B cell (primary cell): ENCODE results near the gene AKR1B15. TPM values are rescaled to one million over a fixed set of nuclear protein-coding genes. Genes with fewer than 3 reads are reported as not detected.
A peak's percentile ranks its signal among the peaks of the same experiment; 100 is the strongest.

Source experiments
- ATAC-seq: fragments of 200-7000 bp; cut with Tn5 transposase; one replicate; pipeline ENCODE4 v1.10.0; 2021; ENCODE audit warnings: low read depth, mild to moderate bottlenecking, moderate number of reproducible peaks, moderate library complexity
- CTCF ChIA-PET: fragments of 350-600 bp; sonication (Branson Sonifier 250); formaldehyde crosslinking; loops from one replicate; lab custom pipeline; 2021; ENCODE audit warnings: antibody characterized with exemption, inconsistent platforms; lab: Charles Lee
- POLR2A ChIA-PET: fragments of 350-600 bp; sonication (Branson Sonifier 250); formaldehyde crosslinking; loops from one replicate; lab custom pipeline; 2021; ENCODE audit warnings: antibody characterized with exemption; lab: Charles Lee
- DNase-seq: peaks from one replicate; pipeline ENCODE4 v3.0.0; 2013
- H2AFZ ChIP-seq: 2 replicates; pipeline ENCODE4 v1.6.1; 2012; ENCODE audit warnings: mild to moderate bottlenecking, low read depth, low read length; ENCODE audit not compliant: insufficient read depth, poor library complexity, severe bottlenecking
- H3K27ac ChIP-seq, 2 donors: 1 replicate in 1 of 2; 2 replicates in 1 of 2; pipeline ENCODE4 v1.5.1; 2012 to 2013; ENCODE audit warnings: low read length in 2 of 2, mild to moderate bottlenecking in 2 of 2, moderate library complexity in 1 of 2
- H3K27me3 ChIP-seq, 4 experiments: fragments of 200-600 bp in 1 of 4; sonication (generic) in 1 of 4; replicated peaks in 1 of 4; 1 replicate in 2 of 4; 2 replicates in 2 of 4; pipeline versions ENCODE4 v1.6.1 to v1.7.0; 2013 to 2016; ENCODE audit warnings: low read length in 3 of 4, mild to moderate bottlenecking in 2 of 4, mixed read lengths in 1 of 4, moderate library complexity in 1 of 4; ENCODE audit not compliant: insufficient read depth in 4 of 4, control insufficient read depth in 3 of 4; ENCODE audit errors: control extremely low read depth in 1 of 4
- H3K36me3 ChIP-seq, 2 experiments: replicated peaks in 1 of 2; 1 replicate in 1 of 2; 2 replicates in 1 of 2; pipeline versions ENCODE4 v1.6.1 to v1.7.1; 2013; ENCODE audit warnings: low read length in 1 of 2; ENCODE audit not compliant: insufficient read depth in 2 of 2, control insufficient read depth in 1 of 2; ENCODE audit errors: control extremely low read depth in 1 of 2, extremely low read depth in 1 of 2
- H3K4me1 ChIP-seq, 2 donors: fragments of 200-600 bp in 1 of 2; sonication (generic) in 1 of 2; 1 replicate in 1 of 2; 2 replicates in 1 of 2; pipeline versions ENCODE4 v1.5.1 to v1.6.1; 2013 to 2017; ENCODE audit warnings: low read length in 2 of 2; ENCODE audit not compliant: control insufficient read depth in 2 of 2, insufficient read depth in 2 of 2
- H3K4me2 ChIP-seq: replicated peaks from 2 replicates; pipeline ENCODE3; 2012; ENCODE audit warnings: mild to moderate bottlenecking, low read depth, low read length; ENCODE audit not compliant: poor library complexity, severe bottlenecking
- H3K4me3 ChIP-seq, 5 experiments: fragments of 200-600 bp in 1 of 5; sonication (generic) in 1 of 5; 1 replicate in 3 of 5; 2 replicates in 2 of 5; pipeline versions ENCODE4 v1.5.1 to v1.7.0; 2011 to 2016; ENCODE audit warnings: low read length in 4 of 5, mild to moderate bottlenecking in 4 of 5, low read depth in 2 of 5, control low read depth in 1 of 5, moderate library complexity in 1 of 5; ENCODE audit not compliant: insufficient read depth in 1 of 5; ENCODE audit errors: control extremely low read depth in 1 of 5, extremely low read depth in 1 of 5
- H3K79me2 ChIP-seq: fragments of 200-600 bp; sonication (generic); one replicate; pipeline ENCODE4 v1.6.0; 2016; ENCODE audit warnings: low read length; ENCODE audit not compliant: control insufficient read depth, insufficient read depth
- H3K9ac ChIP-seq: fragments of 200-600 bp; sonication (generic); 2 replicates; pipeline ENCODE4 v1.6.1; 2017; ENCODE audit warnings: mild to moderate bottlenecking, low read length, moderate library complexity
- H3K9me3 ChIP-seq, 3 donors: one replicate each; pipeline versions ENCODE4 v1.6.1 to v1.7.1; 2013; ENCODE audit warnings: low read length in 2 of 3; ENCODE audit not compliant: control insufficient read depth in 2 of 3, insufficient read depth in 1 of 3; ENCODE audit errors: control extremely low read depth in 1 of 3
- H4K20me1 ChIP-seq: 2 replicates; pipeline ENCODE4 v1.6.0; 2012; ENCODE audit warnings: mild to moderate bottlenecking, low read length; ENCODE audit not compliant: insufficient read depth, control insufficient read depth, poor library complexity, severe bottlenecking
- H3K27ac Mint-ChIP-seq: one replicate; pipeline ENCODE4 v1.8.0; 2021; ENCODE audit warnings: mixed read lengths
- H3K27me3 Mint-ChIP-seq: one replicate; pipeline ENCODE4 v1.8.0; 2021; ENCODE audit warnings: mixed read lengths
- H3K4me1 Mint-ChIP-seq: one replicate; pipeline ENCODE4 v1.8.0; 2021; ENCODE audit warnings: mixed read lengths
- H3K4me3 Mint-ChIP-seq: one replicate; pipeline ENCODE4 v1.8.0; 2021; ENCODE audit warnings: mixed read lengths
- H3K9me3 Mint-ChIP-seq: one replicate; pipeline ENCODE4 v1.8.0; 2022; ENCODE audit warnings: mixed read lengths; ENCODE audit not compliant: insufficient read depth
- EZH2 ChIP-seq: IDR thresholded peaks from 2 replicates; pipeline ENCODE4 v1.6.1; 2012; ENCODE audit warnings: borderline replicate concordance, low read depth, mild to moderate bottlenecking, moderate library complexity, low read length; ENCODE audit not compliant: insufficient read depth, poor library complexity, severe bottlenecking
- WGBS: methylation state at CpG from one replicate; pipeline ENCODE4 v1.1.5; 2013; ENCODE audit warnings: missing lambda C conversion rate; ENCODE audit not compliant: insufficient coverage; 5-methylcytosine and 5-hydroxymethylcytosine counted together
- intact Hi-C: fragments of 100-400 bp; cut with micrococcal nuclease; formaldehyde crosslinking; loops from one replicate; pipeline ENCODE4 v1.10.0; 2022
- polyA plus RNA-seq: library from polyadenylated mRNA; depleted of rRNA; stranded (reverse); fragments of >200 nt; gene quantifications from 2 replicates; pipeline ENCODE4 v1.2.3, GENCODE V29; 2012
- total RNA-seq, 2 donors: library from RNA; stranded (reverse); fragments of 120-200 nt in 1 of 2; gene quantifications; 1 replicate in 1 of 2; 2 replicates in 1 of 2; pipeline versions ENCODE4 v1.2.3 to v1.2.4, GENCODE V29; 2013 to 2022
- TF ChIP-seq, protein P1 (sequence below): fragments of 200-600 bp; IDR thresholded peaks from one replicate; pipeline ENCODE4 v1.8.0; 2022; ENCODE audit warnings: antibody characterized with exemption, mild to moderate bottlenecking

AKR1B15 gene
- total and polyA plus RNA-seq, 2 donors (not counting 1 experiment from before 2014, with no cell fraction given) = not detected

DNA sequence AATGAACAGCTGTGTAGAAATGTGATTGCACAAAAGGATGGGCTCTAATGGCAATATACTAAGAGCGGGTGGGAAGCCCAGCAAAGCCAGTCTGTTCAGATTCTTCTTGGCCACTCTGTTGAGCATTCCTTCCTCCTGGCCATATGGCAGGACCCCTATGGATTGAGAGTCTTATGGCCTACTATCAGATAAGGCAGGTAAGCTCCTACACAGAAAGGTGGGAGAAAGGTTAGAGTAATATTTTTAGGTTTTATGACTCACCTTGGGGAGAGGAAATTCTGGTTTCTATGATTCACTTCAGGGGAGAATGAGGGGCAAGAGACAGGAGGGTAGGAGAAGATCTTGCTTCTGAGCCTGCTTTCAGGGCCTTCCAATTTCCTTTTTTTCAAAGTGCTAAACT is 36.6 kb upstream of the AKR1B15 start:
- Histone ChIP-seq H3K9me3 (no peaks in the 10 kb centered on the region), H3K27ac (no peak overlapping the region), H4K20me1 (no peaks in the 10 kb centered on the region), H3K4me3 (no peak overlapping the region), H3K36me3 (no peaks in the 10 kb centered on the region), H3K27me3 (peaks cover 0 to 11% (median 3%) of the 10 kb centered on the region in 4 experiments), H3K79me2 (no peaks in the 10 kb centered on the region), H3K9ac (no peak overlapping the region), H3K4me1 (peaks cover 0 to 3% of the 10 kb centered on the region in 2 donors), H2AFZ (no peak overlapping the region), H3K4me2 (no peak overlapping the region)
- Mint-ChIP-seq H3K4me3 (no peak overlapping the region), H3K4me1 (peaks cover 2% of the 10 kb centered on the region), H3K27ac (no peak overlapping the region), H3K27me3 (peaks cover 19% of the 10 kb centered on the region), H3K9me3 (no peaks in the 10 kb centered on the region)
- ChIA-PET CTCF (interaction anchor here (1.0 to 6.9 kb wide), 3 partner anchors 11 to 96 kb away, joined by 3 to 80 read pairs (median 5); no protein-coding TSS in a partner anchor), POLR2A (no interaction called here)
- WGBS = 92% methylated on average over 1 of the region's 1 CpG
- no peak for ATAC-seq
- intact Hi-C loops = no loop called here
- DNase-seq = no peak
- TF ChIP-seq, protein P1, sequence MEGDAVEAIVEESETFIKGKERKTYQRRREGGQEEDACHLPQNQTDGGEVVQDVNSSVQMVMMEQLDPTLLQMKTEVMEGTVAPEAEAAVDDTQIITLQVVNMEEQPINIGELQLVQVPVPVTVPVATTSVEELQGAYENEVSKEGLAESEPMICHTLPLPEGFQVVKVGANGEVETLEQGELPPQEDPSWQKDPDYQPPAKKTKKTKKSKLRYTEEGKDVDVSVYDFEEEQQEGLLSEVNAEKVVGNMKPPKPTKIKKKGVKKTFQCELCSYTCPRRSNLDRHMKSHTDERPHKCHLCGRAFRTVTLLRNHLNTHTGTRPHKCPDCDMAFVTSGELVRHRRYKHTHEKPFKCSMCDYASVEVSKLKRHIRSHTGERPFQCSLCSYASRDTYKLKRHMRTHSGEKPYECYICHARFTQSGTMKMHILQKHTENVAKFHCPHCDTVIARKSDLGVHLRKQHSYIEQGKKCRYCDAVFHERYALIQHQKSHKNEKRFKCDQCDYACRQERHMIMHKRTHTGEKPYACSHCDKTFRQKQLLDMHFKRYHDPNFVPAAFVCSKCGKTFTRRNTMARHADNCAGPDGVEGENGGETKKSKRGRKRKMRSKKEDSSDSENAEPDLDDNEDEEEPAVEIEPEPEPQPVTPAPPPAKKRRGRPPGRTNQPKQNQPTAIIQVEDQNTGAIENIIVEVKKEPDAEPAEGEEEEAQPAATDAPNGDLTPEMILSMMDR = no peak
- TF ChIP-seq EZH2 = no peak

DNA sequence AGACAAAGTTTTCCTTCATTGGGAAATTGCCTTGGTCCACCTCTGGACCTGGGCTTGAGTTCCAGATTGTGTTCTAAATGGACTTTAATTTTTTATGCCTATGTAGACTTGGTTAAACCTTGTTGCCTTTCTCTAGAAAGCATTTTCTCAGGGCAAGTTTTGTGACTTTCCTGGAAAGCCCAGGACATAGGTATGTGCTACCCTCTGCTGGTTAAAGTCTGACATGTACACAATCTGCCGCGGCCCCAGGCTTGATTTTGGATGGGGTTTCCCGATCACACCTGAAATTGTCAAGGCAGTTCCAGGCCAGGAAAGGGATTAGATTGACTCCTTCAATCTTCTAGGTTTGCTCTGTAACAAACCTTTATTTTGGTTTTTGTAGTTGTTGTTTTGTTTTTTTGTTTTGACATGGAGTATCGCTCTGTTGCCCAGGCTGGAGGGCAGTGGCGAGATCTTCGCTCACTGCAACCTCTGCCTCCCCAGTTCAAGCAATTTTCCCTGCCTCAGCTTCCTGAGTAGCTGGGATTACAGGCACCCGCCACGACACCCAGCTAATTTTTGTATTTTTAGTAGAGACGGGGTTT is 35.6 kb upstream of the AKR1B15 start:
- no peaks in the 10 kb centered on the region for H3K79me2 ChIP-seq

More for the DNA sequence above, 35.6 kb upstream of the AKR1B15 start:
- CTCF ChIA-PET = interaction anchor here (1.0 to 6.9 kb wide), 8 partner anchors 11 to 135 kb away, joined by 3 to 80 read pairs (median 5); no protein-coding TSS in a partner anchor
- 50% methylated on average over 4 of the region's 9 CpGs for WGBS
- no peaks in the 10 kb centered on the region for H3K36me3 ChIP-seq
- ATAC-seq (no peak), DNase-seq (peak; percentile 31)
- no peak for TF ChIP-seq EZH2
- TF ChIP-seq, protein P1 = peak; percentile 45
- no peak overlapping the region for H3K27ac ChIP-seq
- H3K27me3 ChIP-seq = peaks cover 0 to 9% (median 3%) of the 10 kb centered on the region in 4 experiments
- no peak overlapping the region for H3K4me3 ChIP-seq
- no peak overlapping the region for H3K4me2 ChIP-seq
- Mint-ChIP-seq H3K9me3 (no peaks in the 10 kb centered on the region), H3K27me3 (peaks cover 26% of the 10 kb centered on the region), H3K4me3 (no peak overlapping the region), H3K4me1 (peaks cover 2% of the 10 kb centered on the region), H3K27ac (no peak overlapping the region)
- H2AFZ ChIP-seq = no peak overlapping the region
- no peaks in the 10 kb centered on the region for H4K20me1 ChIP-seq
- H3K9ac ChIP-seq = no peak overlapping the region
- H3K4me1 ChIP-seq = peaks cover 0 to 3% of the 10 kb centered on the region in 2 donors
- POLR2A ChIA-PET = no interaction called here
- intact Hi-C loops = loop anchor here (1.0 kb wide), 1 partner anchor 81 kb away; no protein-coding TSS in a partner anchor
- no peaks in the 10 kb centered on the region for H3K9me3 ChIP-seq
